OCI-LY3 (cell line): ENCODE measurements around the gene CSNK2B.

Experiments
- H2AFZ ChIP-seq: fragments of 200-600, 300-600 bp; shearing (Covaris generic); 2 replicates; pipeline ENCODE4 v1.6.0; 2014; ENCODE audit warnings: antibody characterized with exemption, low read depth, low read length
- H3K27ac ChIP-seq: fragments of 200-600, 300-600 bp; sonication (generic); 2 replicates; pipeline ENCODE4 v1.5.1; 2014; ENCODE audit warnings: mild to moderate bottlenecking, low read length, moderate library complexity, mixed read lengths
- H3K27me3 ChIP-seq: fragments of 200-600, 300-600 bp; sonication (generic); 2 replicates; pipeline ENCODE4 v1.6.1; 2014; ENCODE audit warnings: low read depth, low read length, mixed read lengths
- H3K36me3 ChIP-seq: fragments of 200-600, 300-600 bp; sonication (generic); replicated peaks from 2 replicates; pipeline ENCODE3; 2014; ENCODE audit warnings: low read depth, low read length, mixed read lengths
- H3K4me1 ChIP-seq: fragments of 300-600, 200-600 bp; sonication (generic); 2 replicates; pipeline ENCODE4 v1.6.1; 2014; ENCODE audit warnings: low read length, mixed read lengths
- H3K4me2 ChIP-seq: fragments of 200-600, 300-600 bp; sonication (generic); 2 replicates; pipeline ENCODE4 v1.6.1; 2014; ENCODE audit warnings: low read length, mixed read lengths
- H3K4me3 ChIP-seq: fragments of 300-600, 200-600 bp; sonication (generic); 2 replicates; pipeline ENCODE4 v1.5.1; 2014; ENCODE audit warnings: antibody characterized with exemption, mild to moderate bottlenecking, low read length, moderate library complexity
- H3K79me2 ChIP-seq: fragments of 300-600, 200-600 bp; shearing (Covaris generic); 2 replicates; pipeline ENCODE4 v1.6.1; 2014; ENCODE audit warnings: mild to moderate bottlenecking, low read length, mixed read lengths
- H3K9ac ChIP-seq: fragments of 300-600, 200-600 bp; shearing (Covaris generic); 2 replicates; pipeline ENCODE4 v1.6.0; 2014; ENCODE audit warnings: mild to moderate bottlenecking, low read length, moderate library complexity
- H3K9me3 ChIP-seq: fragments of 200-600, 300-600 bp; shearing (Covaris generic); 2 replicates; pipeline ENCODE4 v1.6.1; 2014; ENCODE audit warnings: low read length, mixed read lengths; ENCODE audit not compliant: insufficient read depth
- H4K20me1 ChIP-seq: fragments of 200-600, 300-600 bp; sonication (generic); 2 replicates; pipeline ENCODE4 v1.6.1; 2016; ENCODE audit warnings: low read length, mixed read lengths; ENCODE audit not compliant: insufficient read depth
- CTCF ChIP-seq: fragments of 200-600, 300-600 bp; sonication (generic); IDR thresholded peaks from 2 replicates; pipeline ENCODE4 v1.5.1; 2014; ENCODE audit warnings: antibody characterized with exemption, low read length, low read depth
- EZH2phosphoT487 ChIP-seq: fragments of 200-600 bp; shearing (Covaris generic); IDR thresholded peaks from 2 replicates; pipeline ENCODE4 v1.6.1; 2018; ENCODE audit warnings: antibody characterized with exemption, mixed run types, low read depth

The CSNK2B gene

GRCh38 chr6:31652925-31653724 lies 12.8 kb upstream of the CSNK2B start:
- Histone ChIP-seq H3K27ac (peak overlapping the region; percentile 91), H3K79me2 (peaks cover 39% of the 10 kb centered on the region), H3K9me3 (no peaks in the 10 kb centered on the region), H2AFZ (no peak overlapping the region), H3K4me3 (peak overlapping the region; percentile 96), H3K4me2 (peak overlapping the region; percentile 87), H3K4me1 (peaks cover 8% of the 10 kb centered on the region), H4K20me1 (peaks cover 2% of the 10 kb centered on the region; the same call in 1 of the 2 replicates), H3K9ac (peak overlapping the region; percentile 94), H3K36me3 (peaks cover 6% of the 10 kb centered on the region), H3K27me3 (no peaks in the 10 kb centered on the region)
- no peak for TF ChIP-seq EZH2phosphoT487
- TF ChIP-seq CTCF, result no peak; the same call in 1 of the 2 replicates

- no peak for TF ChIP-seq CTCF
- no peak for TF ChIP-seq EZH2phosphoT487
- Histone ChIP-seq H3K79me2 (peaks cover 41% of the 10 kb centered on the region), H3K9me3 (no peaks in the 10 kb centered on the region), H3K4me3 (no peak overlapping the region), H3K4me2 (no peak overlapping the region), H3K27me3 (no peaks in the 10 kb centered on the region), H3K4me1 (peaks cover 14% of the 10 kb centered on the region), H2AFZ (no peak overlapping the region), H3K36me3 (no peaks in the 10 kb centered on the region), H4K20me1 (peaks cover 2% of the 10 kb centered on the region; the same call in 1 of the 2 replicates), H3K9ac (no peak overlapping the region), H3K27ac (no peak overlapping the region)
Observed at GRCh38 chr6:31654574-31655348, 11.1 kb upstream of the CSNK2B start.

- Histone ChIP-seq H3K9ac (no peak within 1 kb of the TSS), H3K4me2 (no peak within 1 kb of the TSS), H3K27me3 (no peaks in the 10 kb centered on the region), H3K79me2 (peaks cover 40% of the 10 kb centered on the region), H2AFZ (no peak within 1 kb of the TSS), H3K27ac (no peak within 1 kb of the TSS), H3K4me3 (no peak within 1 kb of the TSS), H3K4me1 (peaks cover 17% of the 10 kb centered on the region), H3K36me3 (no peaks in the 10 kb centered on the region), H3K9me3 (no peaks in the 10 kb centered on the region), H4K20me1 (peaks cover 2% of the 10 kb centered on the region; the same call in 1 of the 2 replicates)
- TF ChIP-seq CTCF (no peak), EZH2phosphoT487 (no peak)
Observed at GRCh38 chr6:31655349-31656237, 10.3 kb upstream of the CSNK2B start, which contains the start of gene APOM. TSS of gene APOM (plus strand) at chr6:31655894. CDS start at chr6:31655967, 73 bp downstream.
